Stimulated activated CD4-positive, alpha-beta T cell treated with anti-CD3 and anti-CD28 coated beads, TNF-alpha, amount 100 ng/mL, for 48 hours (primary cell): ENCODE measurements around the gene KLK12.

Source experiments
- DNase-seq, 3 donors: peaks; one replicate each; pipeline ENCODE4 v3.0.0-alpha.2; 2020; ENCODE audit warnings: low read depth in 3 of 3

The KLK12 gene

GRCh38 chr19:50981587-50982146 is 53.1 kb downstream of the KLK12 start:
- no peak for DNase-seq

GRCh38 chr19:50980208-50980607 is 54.6 kb downstream of the KLK12 start:
- DNase-seq, result no peak

- no peak for DNase-seq
Observed at GRCh38 chr19:50979758-50980157, 55.0 kb downstream of the KLK12 start.
